GM21360 (cell line): ENCODE measurements around the gene TLR9.
"Not testable (repeated sequence)": the region's sequence is repeated elsewhere in the genome, so short reads cannot be mapped to it uniquely, and the experiment has no call there.

Experiments used
- ATAC-seq: cut with Tn5 transposase; IDR thresholded peaks from one replicate; pipeline ENCODE4 v1.9.1; 2021; ENCODE audit warnings: mild to moderate bottlenecking, moderate library complexity; ENCODE audit not compliant: unreplicated experiment

TLR9 gene, protein sequence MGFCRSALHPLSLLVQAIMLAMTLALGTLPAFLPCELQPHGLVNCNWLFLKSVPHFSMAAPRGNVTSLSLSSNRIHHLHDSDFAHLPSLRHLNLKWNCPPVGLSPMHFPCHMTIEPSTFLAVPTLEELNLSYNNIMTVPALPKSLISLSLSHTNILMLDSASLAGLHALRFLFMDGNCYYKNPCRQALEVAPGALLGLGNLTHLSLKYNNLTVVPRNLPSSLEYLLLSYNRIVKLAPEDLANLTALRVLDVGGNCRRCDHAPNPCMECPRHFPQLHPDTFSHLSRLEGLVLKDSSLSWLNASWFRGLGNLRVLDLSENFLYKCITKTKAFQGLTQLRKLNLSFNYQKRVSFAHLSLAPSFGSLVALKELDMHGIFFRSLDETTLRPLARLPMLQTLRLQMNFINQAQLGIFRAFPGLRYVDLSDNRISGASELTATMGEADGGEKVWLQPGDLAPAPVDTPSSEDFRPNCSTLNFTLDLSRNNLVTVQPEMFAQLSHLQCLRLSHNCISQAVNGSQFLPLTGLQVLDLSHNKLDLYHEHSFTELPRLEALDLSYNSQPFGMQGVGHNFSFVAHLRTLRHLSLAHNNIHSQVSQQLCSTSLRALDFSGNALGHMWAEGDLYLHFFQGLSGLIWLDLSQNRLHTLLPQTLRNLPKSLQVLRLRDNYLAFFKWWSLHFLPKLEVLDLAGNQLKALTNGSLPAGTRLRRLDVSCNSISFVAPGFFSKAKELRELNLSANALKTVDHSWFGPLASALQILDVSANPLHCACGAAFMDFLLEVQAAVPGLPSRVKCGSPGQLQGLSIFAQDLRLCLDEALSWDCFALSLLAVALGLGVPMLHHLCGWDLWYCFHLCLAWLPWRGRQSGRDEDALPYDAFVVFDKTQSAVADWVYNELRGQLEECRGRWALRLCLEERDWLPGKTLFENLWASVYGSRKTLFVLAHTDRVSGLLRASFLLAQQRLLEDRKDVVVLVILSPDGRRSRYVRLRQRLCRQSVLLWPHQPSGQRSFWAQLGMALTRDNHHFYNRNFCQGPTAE

GRCh38 chr3:52225452-52226228, at the start of gene TLR9:
TSS of gene TLR9 (minus strand) at chr3:52225645. CDS start at chr3:52225529, 116 bp downstream.
- ATAC-seq, result peak; percentile 62

DNA sequence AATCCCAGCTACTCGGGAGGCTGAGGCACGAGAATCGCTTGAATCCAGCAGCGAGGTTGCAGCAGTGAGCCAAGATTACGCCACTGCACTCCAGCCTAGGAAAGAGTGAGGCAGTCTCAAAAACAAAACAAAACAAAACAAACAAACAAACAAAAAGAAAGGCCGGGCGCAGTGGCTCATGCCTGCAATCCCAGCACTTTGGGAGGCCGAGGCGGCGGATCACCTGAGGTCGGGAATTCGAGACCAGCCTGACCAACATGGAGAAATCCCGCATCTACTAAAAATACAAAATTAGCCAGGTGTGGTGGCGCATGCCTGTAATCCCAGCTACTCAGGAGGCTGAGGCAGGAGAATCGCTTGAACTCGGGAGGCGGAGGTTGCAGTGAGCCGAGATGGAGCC, 49.3 kb upstream of the TLR9 start:
- not testable (repeated sequence) for ATAC-seq

- ATAC-seq, result no peak
Observed at GRCh38 chr3:52272831-52273230, 47.4 kb upstream of the TLR9 start.

DNA sequence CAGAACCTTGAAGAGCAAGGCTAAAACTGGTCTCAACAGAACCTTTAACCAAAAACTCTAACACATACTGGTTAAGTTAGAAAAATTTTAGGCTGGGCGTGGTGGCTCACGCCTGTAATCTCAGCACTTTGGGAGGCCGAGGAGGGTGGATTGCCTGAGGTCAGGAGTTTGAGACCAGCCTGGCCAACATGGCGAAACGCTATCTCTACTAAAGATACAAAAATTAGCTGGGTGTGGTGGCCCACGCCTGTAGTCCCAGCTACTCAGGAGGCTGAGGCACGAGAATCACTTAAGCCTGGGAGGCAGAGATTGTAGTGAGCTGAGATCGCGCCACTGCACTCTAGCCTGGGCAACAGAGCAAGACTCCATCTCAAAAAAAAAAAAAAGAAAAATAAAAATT, 46.7 kb upstream of the TLR9 start:
- ATAC-seq, result not testable (repeated sequence)

DNA sequence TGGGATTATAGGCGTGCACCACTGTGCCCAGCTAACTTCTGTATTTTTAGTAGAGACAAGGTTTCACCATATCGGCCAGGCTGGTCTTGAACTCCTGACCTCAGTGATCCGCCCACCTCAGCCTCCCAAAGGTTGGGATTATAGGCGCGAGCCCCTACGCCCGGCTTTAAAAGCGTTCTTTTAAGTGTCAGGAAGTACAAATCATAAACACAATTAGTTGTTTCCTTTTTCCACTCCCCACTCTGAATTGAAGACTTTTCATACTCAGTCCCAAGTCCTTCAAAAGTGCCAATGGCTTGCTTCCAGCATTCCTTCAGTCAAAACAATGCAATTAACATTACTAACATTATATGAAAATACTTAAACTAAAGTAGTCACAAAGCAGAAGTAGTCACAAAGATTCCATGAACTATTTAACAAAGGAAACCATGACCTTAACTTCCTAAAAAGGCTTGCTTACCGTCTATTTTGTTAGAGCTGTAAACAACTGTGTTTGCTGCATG, 44.9 kb upstream of the TLR9 start:
- ATAC-seq, result no peak

DNA sequence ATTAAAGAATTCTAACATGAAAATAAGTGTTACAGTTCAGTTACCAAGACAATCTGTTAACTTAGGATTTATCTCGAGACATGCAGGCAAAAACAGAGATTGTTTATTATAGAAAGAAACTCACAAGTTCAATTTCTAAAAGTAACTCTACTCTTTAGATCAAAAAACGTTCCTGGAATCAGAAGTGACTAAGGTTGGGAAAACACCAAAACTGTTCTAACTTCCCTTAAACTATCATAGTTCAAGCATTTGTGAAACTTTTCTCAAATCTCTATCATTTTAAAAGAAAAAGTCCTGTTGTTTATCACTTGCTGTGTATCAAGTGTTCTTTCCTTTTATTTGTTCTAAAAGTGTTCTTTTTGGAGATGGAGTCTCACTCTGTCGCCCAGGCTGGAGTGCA, 44.3 kb upstream of the TLR9 start:
- no peak for ATAC-seq

- no peak for ATAC-seq
Observed at GRCh38 chr3:52268036-52268435, 42.6 kb upstream of the TLR9 start.

DNA sequence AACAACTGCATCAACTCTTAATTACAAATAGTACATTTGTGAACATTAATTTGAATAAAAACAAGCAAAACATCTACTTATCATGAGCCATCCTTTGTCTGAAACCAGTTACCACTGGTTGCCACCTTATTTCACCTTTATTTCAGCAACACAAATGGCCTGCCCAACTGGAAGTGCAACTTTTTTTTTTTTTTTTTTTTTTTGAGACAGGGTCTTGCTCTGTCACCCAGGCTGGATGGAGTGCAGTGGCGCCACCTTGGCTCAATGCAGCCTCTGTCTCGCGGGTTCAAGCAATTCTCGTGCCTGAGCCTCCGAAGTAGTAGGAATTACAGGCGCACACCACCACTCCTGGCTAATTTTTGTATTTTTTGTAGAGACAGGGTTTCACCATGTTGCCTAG, 39.9 kb upstream of the TLR9 start:
- ATAC-seq, result no peak

DNA sequence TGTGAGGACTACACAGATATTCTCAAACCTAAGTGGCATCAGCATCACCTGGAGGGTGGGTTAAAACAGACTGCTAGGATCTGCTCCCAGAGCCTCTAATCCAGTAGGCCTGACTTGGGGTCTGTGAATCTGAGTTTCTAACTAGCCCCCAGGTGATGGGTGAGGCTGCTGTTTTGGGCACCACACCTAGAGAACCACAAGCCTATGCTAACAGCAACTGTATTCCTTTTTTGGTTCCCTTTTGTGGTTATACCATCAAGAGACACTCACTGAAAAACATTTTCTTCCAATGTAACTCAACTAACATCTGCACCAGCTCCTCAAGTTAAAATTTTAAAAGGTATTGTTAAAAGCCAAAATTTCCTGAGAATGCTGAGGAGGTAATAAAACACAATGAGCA, 37.0 kb upstream of the TLR9 start:
- no peak for ATAC-seq

GRCh38 chr3:52259448-52259847, 34.0 kb upstream of the TLR9 start:
- ATAC-seq, result no peak

GRCh38 chr3:52259035-52259434, 33.6 kb upstream of the TLR9 start:
- ATAC-seq, result no peak

DNA sequence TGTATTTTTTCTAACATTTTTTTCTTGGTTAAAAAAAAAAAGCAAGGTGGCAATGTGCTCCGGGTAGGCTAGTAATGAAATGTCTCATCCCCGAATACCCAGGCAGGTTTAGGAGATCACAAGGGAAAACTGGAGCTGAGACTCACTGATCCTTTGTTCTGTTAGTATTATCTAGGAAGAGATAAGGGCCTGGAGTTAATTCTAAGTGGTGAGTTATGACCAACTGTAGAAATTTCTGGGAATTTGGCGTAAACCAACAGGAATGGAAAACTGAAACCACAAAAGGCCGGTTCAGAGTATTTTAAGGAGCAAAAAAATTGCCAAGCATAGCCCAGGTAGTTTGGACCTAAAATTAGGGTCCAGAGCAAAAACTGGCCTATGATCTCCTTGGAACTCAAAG, 32.5 kb upstream of the TLR9 start:
- ATAC-seq, result no peak

DNA sequence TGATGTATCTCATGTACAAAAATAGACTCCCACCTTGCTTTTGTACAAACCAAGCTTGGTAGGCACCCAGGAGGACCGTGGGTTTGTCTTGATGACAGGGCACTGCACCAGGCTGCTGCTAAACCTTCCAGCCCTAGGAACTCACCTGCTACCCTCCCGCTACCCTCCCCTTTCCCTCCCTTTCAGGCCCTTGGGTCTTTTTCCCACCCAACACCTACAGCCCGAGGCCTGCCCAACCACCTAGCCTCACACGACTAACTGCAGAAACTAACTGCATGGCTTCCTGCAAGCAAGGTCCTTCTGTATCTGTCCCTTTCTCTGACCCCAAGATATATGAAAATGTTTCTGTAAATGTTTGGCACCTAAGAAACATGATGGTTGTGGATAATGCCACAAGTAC, 31.2 kb upstream of the TLR9 start:
- ATAC-seq, result no peak

- ATAC-seq, result no peak
Observed at GRCh38 chr3:52256159-52256558, 30.7 kb upstream of the TLR9 start.

DNA sequence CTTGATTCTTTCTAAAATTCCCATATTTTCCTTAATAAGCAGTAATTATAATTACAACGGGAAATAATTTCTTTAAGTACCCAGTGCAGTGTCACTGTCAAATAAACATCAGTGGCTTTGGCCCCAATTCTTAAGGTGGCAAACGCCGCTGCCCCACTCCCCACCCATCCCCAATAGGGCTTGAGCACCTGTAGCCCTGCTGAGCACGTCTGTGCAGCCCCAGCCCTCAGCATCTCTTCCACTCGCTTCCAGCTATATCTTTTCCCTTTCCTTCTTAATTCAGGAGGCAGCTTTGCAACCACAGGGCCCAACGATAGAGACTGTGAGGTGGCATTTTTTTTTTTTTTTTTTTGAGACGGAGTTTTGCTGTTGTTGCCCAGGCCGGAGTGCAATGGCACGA, 29.2 kb upstream of the TLR9 start:
- ATAC-seq, result no peak

DNA sequence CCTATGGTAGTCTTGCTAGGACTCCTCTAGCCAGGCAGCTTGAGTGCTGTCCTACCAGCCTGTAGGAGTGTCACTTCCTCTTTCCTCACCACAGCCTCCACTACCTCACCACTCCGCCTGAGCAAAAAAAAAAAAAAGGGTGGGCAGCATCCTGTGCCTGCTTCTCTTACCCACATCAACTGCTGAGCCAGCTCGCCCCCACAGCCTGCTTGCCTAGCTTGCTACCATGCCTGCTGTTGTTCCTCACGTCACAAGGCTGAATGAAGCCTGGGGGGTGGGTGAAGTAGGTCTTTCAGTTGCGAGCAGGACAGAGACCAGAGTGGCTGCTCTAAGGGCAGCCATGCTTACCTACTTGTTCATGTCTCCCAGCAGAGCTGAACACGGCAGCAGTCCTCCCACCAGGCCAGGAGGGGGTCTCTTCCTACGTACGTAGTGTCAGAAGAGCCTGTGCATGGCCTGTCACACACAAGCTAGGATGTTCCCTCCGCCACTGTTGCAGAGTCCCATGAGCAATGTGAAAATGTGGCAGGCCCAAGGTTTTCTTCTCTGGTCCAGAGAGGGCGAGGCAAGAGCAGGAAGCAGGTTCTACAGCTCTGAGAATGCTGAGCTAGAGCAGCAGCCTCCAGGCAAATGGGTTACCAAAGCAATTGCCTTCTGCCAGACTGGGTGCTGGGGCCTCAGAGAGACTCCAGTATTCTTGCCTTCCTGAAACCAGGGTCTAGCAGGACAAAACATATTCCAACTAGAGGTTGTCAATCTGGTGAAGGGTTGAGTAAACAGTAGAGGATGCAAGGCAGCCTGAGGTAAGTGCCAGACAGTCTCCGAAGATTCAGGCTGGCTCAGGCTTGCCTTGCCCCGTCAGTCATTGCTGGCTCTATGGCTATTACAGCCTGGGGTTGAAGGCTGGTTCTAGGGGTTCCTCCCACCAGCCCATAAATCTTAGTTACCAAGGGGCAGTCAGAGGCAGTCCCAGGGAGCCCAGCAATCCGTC, 28.2 kb upstream of the TLR9 start:
- peak; percentile 67 for ATAC-seq

GRCh38 chr3:52250122-52250521, 24.7 kb upstream of the TLR9 start:
- ATAC-seq, result no peak

DNA sequence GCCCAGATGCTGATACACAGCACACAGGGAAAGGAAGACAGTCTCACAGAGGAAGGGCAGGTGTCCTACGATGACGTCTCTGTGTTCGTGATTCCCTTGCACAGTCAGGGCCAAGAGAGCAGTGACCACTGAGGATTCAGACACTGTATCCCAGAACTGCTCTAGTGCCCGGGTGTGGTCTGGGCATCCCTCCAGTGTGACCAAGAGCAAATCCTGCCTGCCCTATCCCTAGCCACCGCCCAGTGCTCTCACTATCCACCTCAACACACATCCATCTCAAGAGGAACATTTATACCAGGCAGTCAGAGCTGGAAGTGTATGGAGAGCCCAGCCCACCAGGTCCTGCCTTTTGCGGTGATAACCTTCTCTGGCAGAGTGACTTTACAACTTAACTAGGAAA, 24.2 kb upstream of the TLR9 start:
- ATAC-seq, result no peak

DNA sequence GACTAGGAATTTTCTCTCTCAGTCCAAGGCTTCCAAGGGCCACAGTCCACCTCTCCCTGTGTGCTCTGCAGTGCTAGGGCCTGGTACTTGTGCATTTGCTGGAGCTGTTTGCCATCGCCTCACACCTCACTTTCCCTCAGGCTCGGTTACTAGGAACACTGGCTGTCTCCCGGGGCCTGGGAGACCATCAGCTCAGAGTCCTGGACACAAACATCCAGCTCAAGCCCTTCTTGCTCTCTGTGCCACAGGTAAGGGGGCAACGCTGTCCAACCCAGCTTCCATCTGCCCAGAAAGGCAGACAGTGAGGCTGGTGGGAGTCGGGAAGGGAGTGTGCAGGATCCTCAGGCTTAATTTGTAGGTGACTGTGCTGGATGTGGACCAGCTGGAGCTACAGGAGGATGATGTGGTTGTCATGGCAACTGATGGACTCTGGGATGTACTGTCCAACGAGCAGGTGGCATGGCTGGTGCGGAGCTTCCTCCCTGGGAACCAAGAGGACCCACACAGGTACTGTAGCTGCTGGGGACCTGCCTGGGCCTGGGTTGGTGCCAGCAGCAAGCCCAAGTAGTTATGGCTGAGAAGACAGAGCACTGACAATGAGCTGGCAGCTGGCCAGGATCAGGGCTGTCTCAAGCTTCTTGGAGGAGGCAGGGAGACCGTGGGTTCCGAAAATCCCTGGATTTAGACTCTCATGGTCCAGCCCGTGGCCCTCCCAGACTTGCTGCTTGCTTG, 23.5 kb upstream of the TLR9 start:
- ATAC-seq, result no peak
